SJSA1 (cell line): ENCODE data around the gene INTS14. TPM values are rescaled to one million over a fixed set of nuclear protein-coding genes. Genes with fewer than 3 reads are reported as not detected.
"Not testable (repeated sequence)": the region's sequence is repeated elsewhere in the genome, so short reads cannot be mapped to it uniquely, and the experiment has no call there.

Source experiments
- DNase-seq, 2 experiments: peaks; one replicate each; pipeline ENCODE4 v3.0.0-alpha.2; 2015 to 2020; ENCODE audit warnings: low spot score in 2 of 2, low read depth in 1 of 2
- H3K27ac ChIP-seq: fragments of 250-450 bp; sonication (Bioruptor Pico); 2 replicates; pipeline ENCODE4 v1.5.1; 2020; ENCODE audit warnings: mild to moderate bottlenecking, moderate library complexity
- H3K27me3 ChIP-seq: fragments of 250-450 bp; sonication (Bioruptor Pico); replicated peaks from 2 replicates; pipeline ENCODE4 v1.5.1; 2020; ENCODE audit warnings: mild to moderate bottlenecking, moderate library complexity
- H3K36me3 ChIP-seq: fragments of 250-450 bp; sonication (Bioruptor Pico); 2 replicates; pipeline ENCODE4 v1.5.1; 2020; ENCODE audit warnings: mild to moderate bottlenecking
- H3K4me1 ChIP-seq: fragments of 250-450 bp; sonication (Bioruptor Pico); replicated peaks from 2 replicates; pipeline ENCODE4 v1.6.1; 2021; ENCODE audit warnings: mild to moderate bottlenecking
- H3K4me3 ChIP-seq: fragments of 250-450 bp; sonication (Bioruptor Pico); 2 replicates; pipeline ENCODE4 v1.5.1; 2020; ENCODE audit warnings: mild to moderate bottlenecking
- H3K9me3 ChIP-seq: fragments of 250-450 bp; sonication (Bioruptor Pico); replicated peaks from 2 replicates; pipeline ENCODE4 v1.5.1; 2020; ENCODE audit warnings: mild to moderate bottlenecking
- total RNA-seq: library from RNA; depleted of rRNA; stranded (reverse); fragments of >200 nt; shearing (Covaris generic); gene quantifications from 2 replicates; pipeline ENCODE4 v1.2.3, GENCODE V29; 2014

Gene INTS14
- total RNA-seq, 1 experiment from 2014 or later = 29.4 TPM

- Histone ChIP-seq H3K27me3 (no peaks in the 10 kb centered on the region), H3K4me3 (no peak overlapping the region), H3K27ac (no peak overlapping the region), H3K9me3 (no peaks in the 10 kb centered on the region), H3K36me3 (no peaks in the 10 kb centered on the region), H3K4me1 (no peaks in the 10 kb centered on the region)
- DNase-seq = no peak
Measured at GRCh38 chr15:65619626-65620290, 8.8 kb upstream of the INTS14 start.

DNA sequence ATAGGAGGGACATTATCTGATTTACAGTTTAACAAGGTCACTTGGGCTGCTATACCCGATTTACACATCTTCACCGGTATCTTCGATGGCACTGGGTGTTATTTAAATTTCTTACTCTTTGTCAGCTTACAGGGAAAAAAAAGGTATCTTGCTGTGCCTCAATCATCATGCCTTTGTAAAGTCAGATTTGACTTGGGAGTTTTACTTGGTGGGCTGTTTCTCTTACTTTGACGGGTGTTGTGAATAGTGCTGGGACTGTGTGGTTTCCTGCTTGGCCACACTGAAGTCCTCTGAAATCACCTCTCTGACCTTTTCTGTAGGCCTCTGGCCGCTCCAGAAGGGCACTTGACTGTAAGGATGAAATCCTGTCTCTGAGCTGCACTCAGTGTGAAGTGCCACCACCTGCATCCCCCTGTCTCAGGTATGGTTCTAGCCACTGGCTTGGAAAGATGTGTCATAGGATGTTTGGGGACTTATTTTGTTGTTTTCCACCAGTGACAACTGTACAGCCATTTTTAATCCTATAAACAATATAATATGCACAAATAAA lies 7.7 kb upstream of the INTS14 start:
- no peaks in the 10 kb centered on the region for H3K4me1 ChIP-seq
- H3K4me3 ChIP-seq = no peak overlapping the region
- H3K27ac ChIP-seq = no peak overlapping the region
- no peaks in the 10 kb centered on the region for H3K27me3 ChIP-seq
- H3K9me3 ChIP-seq = no peaks in the 10 kb centered on the region
- H3K36me3 ChIP-seq = no peaks in the 10 kb centered on the region
- DNase-seq = no peak

GRCh38 chr15:65615887-65616286 lies 5.0 kb upstream of the INTS14 start:
- H3K36me3 ChIP-seq, H3K4me1 ChIP-seq: not testable (repeated sequence)

DNA sequence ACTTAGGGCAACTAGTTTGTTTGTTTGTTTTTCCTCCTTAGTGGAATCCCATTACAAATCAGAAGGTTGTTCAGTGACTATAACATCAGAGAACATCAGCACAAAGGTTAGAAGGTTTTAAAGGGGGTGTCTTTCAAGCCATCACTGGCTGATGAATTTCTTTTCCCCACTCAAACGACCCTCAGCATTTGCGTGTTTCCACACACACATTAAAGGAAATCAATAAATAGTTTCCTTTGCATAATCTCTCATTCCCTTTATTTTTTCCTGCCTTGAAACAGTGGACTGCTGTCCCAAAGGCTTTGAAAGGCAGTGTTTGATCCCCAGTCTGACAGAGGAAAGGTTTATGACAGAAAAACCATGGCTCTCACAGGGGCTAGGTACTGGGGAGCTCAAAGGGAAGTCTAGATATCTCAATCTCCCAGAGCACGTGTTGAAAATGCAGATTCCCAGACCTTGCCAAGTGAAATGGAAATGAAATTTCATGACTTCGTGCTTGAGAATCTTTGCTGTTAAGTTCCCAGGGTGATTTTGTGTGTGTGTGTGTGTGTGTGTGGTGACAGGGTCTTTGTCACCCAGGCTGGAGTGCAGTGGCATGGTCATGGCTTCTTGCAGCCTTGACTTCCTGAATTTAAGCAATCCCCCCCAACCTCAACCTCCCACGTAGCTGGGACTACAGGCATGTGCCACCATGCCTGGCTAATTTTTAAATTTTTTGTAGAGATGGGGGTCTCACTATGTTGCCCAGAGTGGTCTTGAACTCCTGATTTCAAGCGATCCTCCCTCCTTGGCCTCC lies 2.2 kb upstream of the INTS14 start:
- Histone ChIP-seq H3K27me3 (no peaks in the 10 kb centered on the region), H3K9me3 (no peaks in the 10 kb centered on the region), H3K36me3 (peaks cover 5% of the 10 kb centered on the region; the same call in 1 of the 2 replicates), H3K4me1 (peaks cover 10% of the 10 kb centered on the region; the same call in 1 of the 2 replicates), H3K27ac (no peak overlapping the region), H3K4me3 (no peak overlapping the region)
- no peak for DNase-seq

More at GRCh38 chr15:65615887-65616286, 5.0 kb upstream of the INTS14 start:
- not testable (repeated sequence) for DNase-seq, H3K27ac ChIP-seq, H3K9me3 ChIP-seq, H3K4me3 ChIP-seq, H3K27me3 ChIP-seq

DNA sequence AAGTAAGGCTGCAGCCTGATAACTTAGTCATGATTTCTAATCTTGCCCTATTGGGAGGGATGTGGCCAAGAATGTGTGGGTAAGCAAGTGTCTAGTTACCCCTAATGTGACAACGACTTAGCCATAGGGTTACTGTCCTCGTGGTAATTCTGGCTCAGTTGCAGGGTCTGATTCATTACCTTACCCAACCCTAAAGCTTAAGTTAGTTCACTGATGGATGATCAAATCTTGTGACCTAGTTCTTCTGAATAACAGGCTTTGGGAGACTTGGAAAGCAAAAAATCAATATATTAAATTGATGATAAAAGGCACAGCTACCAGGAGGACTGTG lies 1.6 kb upstream of the INTS14 start:
- H3K9me3 ChIP-seq = no peaks in the 10 kb centered on the region
- DNase-seq = no peak
- no peaks in the 10 kb centered on the region for H3K27me3 ChIP-seq
- no peak overlapping the region for H3K27ac ChIP-seq
- H3K4me3 ChIP-seq = no peak overlapping the region
- H3K36me3 ChIP-seq = peaks cover 5% of the 10 kb centered on the region; the same call in 1 of the 2 replicates
- peaks cover 10% of the 10 kb centered on the region; the same call in 1 of the 2 replicates for H3K4me1 ChIP-seq

DNA sequence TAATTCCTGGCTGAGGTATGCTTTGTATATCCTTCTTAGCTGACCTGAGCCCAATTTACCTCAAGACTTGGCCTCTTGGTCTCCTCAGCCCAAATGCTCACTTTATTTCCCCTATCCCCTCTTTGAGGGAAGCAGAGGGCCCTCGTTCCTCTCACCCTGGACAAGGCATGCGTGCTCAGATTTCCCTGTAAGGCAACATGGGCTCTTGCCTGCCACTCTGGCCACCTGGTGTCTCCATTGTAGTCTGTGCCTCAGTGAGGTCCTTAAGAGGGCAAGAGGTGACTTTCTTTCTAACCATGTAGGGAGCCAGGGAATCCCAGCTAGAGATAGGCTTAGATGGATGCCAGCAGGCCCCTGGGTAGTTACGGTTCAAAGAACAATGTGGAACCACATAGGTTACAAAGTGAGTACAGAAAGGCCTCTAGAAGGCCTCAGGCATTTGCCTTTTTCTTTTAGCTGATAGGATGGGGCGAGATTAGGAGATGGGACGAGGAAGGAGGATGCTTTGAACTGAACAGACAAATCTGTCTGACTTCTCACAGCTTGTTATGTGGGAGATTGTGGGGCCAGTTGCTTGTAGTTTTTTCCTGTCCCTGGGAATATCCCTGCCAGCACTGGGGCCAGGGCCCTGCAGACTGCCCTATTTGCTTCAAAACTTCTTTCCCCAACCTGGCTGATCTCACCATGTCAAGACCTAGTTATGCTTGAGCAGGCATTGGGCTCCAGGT lies 1.1 kb upstream of the INTS14 start:
- DNase-seq = no peak
- Histone ChIP-seq H3K9me3 (no peaks in the 10 kb centered on the region), H3K36me3 (peaks cover 5% of the 10 kb centered on the region; the same call in 1 of the 2 replicates), H3K4me3 (peak overlapping the region; percentile 73), H3K27me3 (no peaks in the 10 kb centered on the region), H3K4me1 (peaks cover 10% of the 10 kb centered on the region; the same call in 1 of the 2 replicates), H3K27ac (peak overlapping the region; percentile 77)

- H3K9me3 ChIP-seq = no peaks in the 10 kb centered on the region
- no peak overlapping the region for H3K4me3 ChIP-seq
- no peaks in the 10 kb centered on the region for H3K4me1 ChIP-seq
- no peak for DNase-seq
- H3K27me3 ChIP-seq = no peaks in the 10 kb centered on the region
- H3K36me3 ChIP-seq = peaks cover 48% of the 10 kb centered on the region
- H3K27ac ChIP-seq = no peak overlapping the region
Measured at GRCh38 chr15:65603559-65603958, 7.4 kb downstream of the INTS14 start.

- H3K36me3 ChIP-seq = peaks cover 53% of the 10 kb centered on the region
- H3K27ac ChIP-seq = no peak overlapping the region
- H3K4me3 ChIP-seq = no peak overlapping the region
- no peaks in the 10 kb centered on the region for H3K4me1 ChIP-seq
- DNase-seq = no peak
- no peaks in the 10 kb centered on the region for H3K9me3 ChIP-seq
- H3K27me3 ChIP-seq = no peaks in the 10 kb centered on the region
Measured at GRCh38 chr15:65603134-65603533, 7.8 kb downstream of the INTS14 start.

- no peak for DNase-seq
- Histone ChIP-seq H3K27ac (no peak overlapping the region), H3K4me1 (no peaks in the 10 kb centered on the region), H3K4me3 (no peak overlapping the region), H3K9me3 (no peaks in the 10 kb centered on the region), H3K36me3 (peaks cover 70% of the 10 kb centered on the region), H3K27me3 (no peaks in the 10 kb centered on the region)
Measured at GRCh38 chr15:65599677-65600076, 11.3 kb downstream of the INTS14 start.

DNA sequence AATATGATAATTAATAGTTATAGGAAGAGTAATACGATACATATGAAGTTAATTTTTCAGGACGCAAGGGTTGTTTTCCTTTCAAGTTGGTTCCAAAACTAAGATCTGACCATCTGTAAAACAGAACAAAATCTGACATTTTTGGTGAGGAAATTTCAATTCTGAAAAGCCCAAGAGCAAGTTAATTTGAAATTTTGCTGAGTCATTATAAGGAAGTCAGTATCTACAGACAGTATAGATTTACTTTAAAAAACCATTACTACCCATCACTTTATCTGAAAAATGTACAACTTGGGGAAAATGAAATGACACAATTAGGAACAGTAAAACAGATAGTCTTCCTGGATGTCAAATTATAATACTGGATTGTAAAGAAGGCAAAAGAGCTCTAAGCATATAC lies 12.5 kb downstream of the INTS14 start:
- no peaks in the 10 kb centered on the region for H3K27me3 ChIP-seq
- no peaks in the 10 kb centered on the region for H3K9me3 ChIP-seq
- H3K36me3 ChIP-seq = peaks cover 64% of the 10 kb centered on the region
- H3K4me3 ChIP-seq = no peak overlapping the region
- DNase-seq = no peak
- no peak overlapping the region for H3K27ac ChIP-seq
- no peaks in the 10 kb centered on the region for H3K4me1 ChIP-seq

- H3K4me3 ChIP-seq = no peak overlapping the region
- H3K4me1 ChIP-seq = no peaks in the 10 kb centered on the region
- no peak overlapping the region for H3K27ac ChIP-seq
- no peaks in the 10 kb centered on the region for H3K27me3 ChIP-seq
- peaks cover 66% of the 10 kb centered on the region for H3K36me3 ChIP-seq
- no peaks in the 10 kb centered on the region for H3K9me3 ChIP-seq
- no peak for DNase-seq
Measured at GRCh38 chr15:65595960-65596359, 15.0 kb downstream of the INTS14 start.

GRCh38 chr15:65587094-65587493 lies 23.8 kb downstream of the INTS14 start:
- DNase-seq = no peak
- Histone ChIP-seq H3K36me3 (peaks cover 60% of the 10 kb centered on the region), H3K27me3 (no peaks in the 10 kb centered on the region), H3K4me3 (no peak overlapping the region), H3K9me3 (no peaks in the 10 kb centered on the region), H3K27ac (no peak overlapping the region), H3K4me1 (no peaks in the 10 kb centered on the region)

GRCh38 chr15:65584241-65584640 lies 26.7 kb downstream of the INTS14 start:
- Histone ChIP-seq H3K36me3 (peaks cover 65% of the 10 kb centered on the region), H3K4me3 (no peak overlapping the region), H3K27me3 (no peaks in the 10 kb centered on the region), H3K4me1 (peaks cover 16% of the 10 kb centered on the region), H3K9me3 (no peaks in the 10 kb centered on the region), H3K27ac (no peak overlapping the region)
- no peak for DNase-seq

DNA sequence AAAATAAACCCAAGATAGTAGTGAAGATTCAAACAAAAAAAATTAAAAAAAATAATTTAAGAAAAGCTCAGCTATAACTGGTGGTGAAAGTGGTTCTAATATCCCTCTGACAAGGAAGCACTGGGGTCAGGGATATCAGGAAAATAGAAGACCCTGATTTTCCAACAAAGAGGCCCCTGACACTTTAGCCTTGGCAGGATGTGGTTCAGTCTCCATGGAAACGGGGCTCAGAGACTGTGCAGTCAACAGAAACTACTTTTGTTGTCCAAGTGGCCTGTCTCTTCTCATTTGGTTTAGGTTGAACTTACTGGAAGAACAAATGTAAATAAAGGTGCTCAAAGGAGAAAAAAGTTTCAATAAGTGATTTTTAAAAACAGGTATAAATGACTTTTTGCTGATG lies 27.2 kb downstream of the INTS14 start:
- Histone ChIP-seq H3K9me3 (no peaks in the 10 kb centered on the region), H3K4me1 (peaks cover 16% of the 10 kb centered on the region), H3K36me3 (peaks cover 70% of the 10 kb centered on the region), H3K27ac (no peak overlapping the region), H3K4me3 (no peak overlapping the region), H3K27me3 (no peaks in the 10 kb centered on the region)
- DNase-seq = no peak
